GM15510 (cell line): ENCODE results near the gene UNKL.

Experiments
- POLR2A ChIP-seq: IDR thresholded peaks from 3 replicates; pipeline ENCODE4 v1.6.1; 2011; ENCODE audit warnings: borderline replicate concordance; ENCODE audit not compliant: insufficient read length; ENCODE audit errors: extremely low read depth

The UNKL gene

DNA sequence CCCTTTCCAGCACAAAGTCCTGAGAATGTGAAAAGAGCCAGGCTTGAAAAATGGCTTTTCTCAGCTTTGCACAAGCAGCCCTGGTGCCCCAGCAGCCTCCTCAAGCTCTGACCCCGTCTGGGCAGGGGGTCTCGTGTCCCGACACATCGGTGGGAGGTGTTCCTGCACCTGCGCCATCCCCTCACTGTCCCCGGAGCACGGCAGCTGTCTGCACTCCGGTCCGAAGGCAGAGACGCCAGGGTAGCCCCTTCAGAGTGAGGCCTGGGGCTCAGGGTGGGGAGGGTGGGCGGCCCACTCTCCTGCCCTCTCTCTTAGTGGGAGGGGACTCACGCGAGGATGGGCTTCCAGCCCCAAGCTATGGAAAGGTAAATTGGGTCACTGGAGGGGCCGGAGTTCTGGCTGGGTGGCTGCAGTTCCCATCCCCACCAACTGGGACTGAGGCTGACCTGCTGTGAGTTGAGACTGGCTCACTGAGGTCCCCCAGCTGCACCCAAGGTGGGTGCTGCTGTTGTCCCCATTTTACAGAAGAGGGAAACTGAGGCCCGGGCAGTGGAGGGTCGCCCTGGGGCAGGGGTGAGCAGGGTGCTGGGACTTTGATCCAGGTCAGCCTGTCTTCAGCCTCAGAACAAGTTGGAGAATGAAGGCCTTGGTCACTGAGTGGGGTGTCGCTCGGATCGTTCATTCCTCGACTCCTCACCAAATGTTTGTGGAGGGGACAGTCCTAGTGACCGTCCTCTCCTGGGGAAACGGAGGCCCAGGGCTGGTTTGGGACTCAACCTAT lies 83.4 kb downstream of the UNKL start:
- no peak for TF ChIP-seq POLR2A

- TF ChIP-seq POLR2A, result no peak
These were observed 84.1 kb downstream of the UNKL start for GRCh38 chr16:1330260-1330914.

DNA sequence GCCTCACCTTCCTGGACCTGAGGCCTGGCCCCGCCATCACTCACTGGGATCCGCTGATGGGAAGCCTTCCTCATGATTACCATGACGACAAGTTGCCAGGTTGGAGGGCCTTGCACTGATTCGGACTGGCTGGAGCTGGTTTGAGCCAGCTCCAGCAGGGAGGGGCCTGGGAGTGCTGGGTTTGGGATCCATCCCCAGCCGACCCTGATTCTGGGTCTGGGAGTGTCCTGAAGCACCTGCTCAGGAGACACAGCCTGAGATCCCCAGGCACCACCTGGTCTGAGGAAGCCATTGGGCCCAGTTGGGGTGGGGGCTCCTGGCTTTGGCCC lies 86.9 kb downstream of the UNKL start:
- TF ChIP-seq POLR2A, result no peak

GRCh38 chr16:1326946-1327618 lies 87.4 kb downstream of the UNKL start:
- no peak for TF ChIP-seq POLR2A

GRCh38 chr16:1326391-1326790 lies 88.1 kb downstream of the UNKL start:
- no peak for TF ChIP-seq POLR2A

DNA sequence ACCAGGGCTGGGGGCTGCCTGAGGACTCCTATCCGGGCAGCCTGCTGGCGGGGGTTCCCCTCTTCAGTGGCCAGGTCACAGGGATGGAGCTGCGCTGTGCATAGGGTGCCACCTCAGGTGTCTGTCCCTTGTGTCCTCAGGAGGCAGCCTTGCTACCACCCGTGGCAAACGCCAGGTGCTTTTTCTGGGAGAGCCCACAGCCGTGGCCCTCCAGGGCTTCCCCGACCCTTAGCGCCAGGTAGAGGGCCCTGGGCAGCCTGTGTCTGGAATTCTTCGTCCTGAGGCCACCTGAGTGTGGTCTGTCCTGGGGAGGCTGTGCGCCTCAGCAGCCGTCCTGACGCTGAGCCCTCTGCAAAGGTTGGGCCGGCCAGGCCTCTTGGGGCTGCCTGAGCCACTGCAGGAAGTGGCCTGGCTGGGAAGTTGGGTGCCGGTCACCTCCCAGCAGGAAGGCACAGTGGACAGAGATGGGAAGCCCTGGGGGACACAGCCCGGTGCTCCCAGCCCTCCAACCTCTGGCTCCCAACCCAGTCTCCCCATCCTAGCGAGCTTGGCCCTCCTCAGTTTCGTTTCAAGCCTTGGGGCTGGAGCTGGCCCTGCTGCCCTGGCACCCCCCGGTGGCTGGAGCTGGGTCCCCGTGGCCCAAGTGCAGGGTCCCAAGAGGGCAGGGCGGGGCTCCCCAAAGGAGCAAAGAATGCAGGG lies 88.7 kb downstream of the UNKL start:
- TF ChIP-seq POLR2A, result no peak

DNA sequence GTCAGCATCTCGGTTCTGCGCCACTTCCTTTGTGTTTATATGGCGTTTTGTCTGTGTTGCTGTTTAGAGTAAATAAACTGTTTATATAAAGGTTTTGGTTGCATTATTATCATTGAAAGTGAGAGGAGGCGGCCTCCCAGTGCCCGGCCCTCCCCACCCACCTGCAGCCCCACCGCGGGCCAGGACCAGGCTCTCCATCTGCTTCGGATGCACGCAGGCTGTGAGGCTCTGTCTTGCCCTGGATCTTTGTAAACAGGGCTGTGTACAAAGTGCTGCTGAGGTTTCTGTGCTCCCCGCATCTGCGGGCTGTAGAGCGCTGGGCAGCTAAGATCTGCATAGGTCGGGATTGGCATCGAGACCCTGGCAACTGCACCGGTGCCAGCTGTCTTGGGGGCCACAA lies 89.2 kb downstream of the UNKL start:
- no peak for TF ChIP-seq POLR2A

DNA sequence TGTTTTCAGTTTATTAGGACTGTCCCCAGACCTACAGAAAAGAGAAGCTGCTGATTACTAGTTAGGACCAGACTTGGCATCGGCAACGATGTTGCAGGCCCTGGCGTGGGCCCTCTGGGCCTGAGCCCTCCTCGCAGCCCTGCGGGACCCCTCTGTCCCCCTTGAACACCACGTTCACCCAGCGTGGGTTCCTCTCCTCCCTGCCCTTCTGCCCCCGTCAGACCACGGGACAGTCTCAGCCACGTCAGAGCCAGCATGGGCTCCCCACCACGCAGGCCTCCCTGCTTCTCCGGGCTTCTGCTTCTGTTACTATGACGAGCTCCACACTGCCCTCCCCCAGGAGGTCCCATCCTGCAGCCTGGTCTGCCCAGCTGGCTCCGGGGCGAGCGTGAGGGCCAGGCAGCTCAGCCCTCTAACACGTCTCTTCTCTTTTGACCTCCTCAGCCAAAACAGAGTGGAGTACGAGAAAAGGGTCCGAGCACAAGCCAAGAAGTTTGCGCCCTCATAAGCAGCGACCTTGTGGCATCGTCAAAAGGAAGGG lies 90.1 kb downstream of the UNKL start:
- no peak for TF ChIP-seq POLR2A

GRCh38 chr16:1323296-1324239 lies 90.9 kb downstream of the UNKL start:
- TF ChIP-seq POLR2A, result peak; percentile 3

- TF ChIP-seq POLR2A, result no peak
These were observed 92.1 kb downstream of the UNKL start for GRCh38 chr16:1322407-1322806.

DNA sequence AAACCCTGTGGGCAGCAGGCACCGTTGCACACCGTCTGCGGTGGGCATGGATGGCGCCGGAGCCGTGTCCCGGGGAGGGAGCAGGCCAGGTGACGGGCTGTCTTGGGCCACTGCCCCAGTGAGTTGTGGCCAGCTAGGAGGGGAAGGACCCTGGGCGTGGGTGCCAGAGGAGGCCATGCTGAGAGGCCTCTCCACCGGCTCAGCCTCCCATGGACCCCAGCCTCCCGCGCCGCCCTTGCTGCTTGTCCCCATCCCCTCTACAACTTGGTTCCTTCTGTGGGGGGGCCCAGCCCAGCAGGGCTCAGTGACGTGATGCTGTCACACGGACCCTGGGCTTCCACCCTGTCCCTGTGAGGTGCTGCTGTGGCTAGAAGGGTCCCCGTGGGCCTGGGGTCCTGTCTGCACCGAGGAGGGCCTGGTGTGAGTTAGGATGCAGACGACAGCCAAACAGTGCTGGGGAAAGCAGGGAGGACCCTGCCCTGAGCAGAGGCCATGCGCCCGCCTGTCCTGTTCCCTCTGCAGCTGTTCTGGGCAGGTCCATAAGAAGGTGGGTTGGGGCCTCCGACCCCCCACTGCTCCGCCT lies 93.8 kb downstream of the UNKL start:
- no peak for TF ChIP-seq POLR2A

GRCh38 chr16:1320097-1320496 lies 94.4 kb downstream of the UNKL start:
- TF ChIP-seq POLR2A, result no peak

DNA sequence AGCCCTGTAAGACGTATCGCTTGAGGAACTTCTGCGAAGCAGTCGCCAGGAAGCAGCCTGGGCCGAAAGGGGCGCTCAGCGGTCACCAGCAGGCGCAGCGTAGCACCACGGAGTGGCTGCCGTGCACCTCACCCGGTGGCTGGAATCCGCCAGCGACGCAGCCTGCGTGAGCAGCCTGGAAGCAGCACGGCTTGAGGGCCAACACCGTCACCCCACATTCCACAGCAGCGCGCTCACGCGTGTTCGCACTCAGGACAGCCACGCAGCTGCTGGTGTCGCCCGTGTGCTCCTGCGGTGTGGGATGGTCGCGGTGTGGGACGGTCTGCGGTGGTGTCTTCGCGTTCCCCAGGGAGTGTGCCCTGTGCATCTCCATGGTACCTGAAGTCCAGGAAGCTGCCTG lies 95.5 kb downstream of the UNKL start:
- TF ChIP-seq POLR2A, result no peak

- peak; percentile 12 for TF ChIP-seq POLR2A
These were observed 96.3 kb downstream of the UNKL start for GRCh38 chr16:1318268-1318545.
